Activated CD8-positive, alpha-beta memory T cell treated with anti-CD3 and anti-CD28 coated beads, Interleukin-2, amount 50 U/mL, for 4 hours (primary cell): ENCODE data around the gene PPP4R2.
"Not testable (repeated sequence)": the region's sequence is repeated elsewhere in the genome, so short reads cannot be mapped to it uniquely, and the experiment has no call there.

Experiments
- DNase-seq: peaks from one replicate; pipeline ENCODE4 v3.0.0-alpha.2; 2020

The PPP4R2 gene

DNA sequence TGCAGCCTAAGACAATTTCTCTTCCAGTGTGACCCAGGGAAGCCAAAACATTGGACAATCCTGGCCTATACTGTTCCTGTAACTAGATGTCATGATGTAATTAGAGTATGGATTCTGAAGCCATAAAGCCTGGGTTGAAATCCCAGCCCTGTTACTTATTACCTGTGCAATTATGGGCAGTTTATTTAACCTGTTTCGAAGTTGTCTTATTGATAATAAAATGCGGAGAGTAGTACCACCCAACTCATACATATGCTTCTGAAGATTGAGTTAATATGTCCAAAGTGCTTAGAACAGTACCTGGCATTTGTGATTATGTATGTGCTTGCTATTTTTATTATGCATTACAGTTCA is 30.1 kb downstream of the PPP4R2 start:
- DNase-seq, result no peak

DNA sequence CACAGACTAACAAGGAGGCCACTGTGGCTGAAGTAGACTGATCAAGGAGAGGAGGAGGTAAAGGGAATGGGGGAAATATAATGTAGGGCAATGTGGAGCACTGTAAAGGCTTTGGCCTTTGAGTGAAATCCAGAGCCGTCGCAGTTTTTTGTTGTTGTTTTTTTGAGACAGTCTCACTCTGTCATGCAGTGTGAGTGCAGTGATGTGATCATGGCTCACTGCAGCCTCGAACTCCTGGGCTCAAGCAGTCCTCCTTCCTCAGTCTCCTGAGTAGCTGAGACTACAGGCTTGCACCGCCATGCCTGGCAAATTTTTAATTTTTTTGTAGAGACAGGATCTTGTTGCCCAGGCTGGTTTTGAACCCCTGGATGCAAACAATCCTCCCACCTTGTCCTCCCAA is 32.2 kb downstream of the PPP4R2 start:
- no peak for DNase-seq

DNA sequence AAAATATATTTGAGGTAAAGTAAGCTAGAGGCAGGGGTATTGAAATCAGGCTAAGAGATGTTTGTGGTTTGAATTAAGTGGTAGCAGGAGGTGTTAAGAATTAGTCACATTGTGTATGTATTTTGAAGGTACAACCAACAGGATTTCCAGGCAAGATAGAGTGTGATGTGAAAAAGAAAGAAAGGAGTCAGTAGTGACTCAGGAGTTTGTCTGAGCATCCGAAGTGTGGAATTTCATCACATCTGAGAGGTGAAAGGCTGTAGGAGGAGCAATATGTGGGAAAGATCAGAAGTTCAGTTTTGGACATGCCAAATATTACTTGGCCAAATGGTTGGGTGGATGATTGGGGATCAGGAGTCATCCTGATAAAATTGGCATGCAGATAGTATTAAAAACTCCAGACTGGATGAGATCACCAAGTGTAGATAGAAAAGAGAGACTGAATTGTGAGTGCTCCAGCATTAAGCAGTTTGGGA is 32.7 kb downstream of the PPP4R2 start:
- no peak for DNase-seq

GRCh38 chr3:73030073-73030597 is 33.5 kb downstream of the PPP4R2 start:
- no peak for DNase-seq

- no peak for DNase-seq
These were observed 35.0 kb downstream of the PPP4R2 start for GRCh38 chr3:73031573-73032103.

GRCh38 chr3:73036694-73037591 is 40.3 kb downstream of the PPP4R2 start:
- no peak for DNase-seq

GRCh38 chr3:73041537-73041936 is 44.9 kb downstream of the PPP4R2 start:
- DNase-seq, result no peak

DNA sequence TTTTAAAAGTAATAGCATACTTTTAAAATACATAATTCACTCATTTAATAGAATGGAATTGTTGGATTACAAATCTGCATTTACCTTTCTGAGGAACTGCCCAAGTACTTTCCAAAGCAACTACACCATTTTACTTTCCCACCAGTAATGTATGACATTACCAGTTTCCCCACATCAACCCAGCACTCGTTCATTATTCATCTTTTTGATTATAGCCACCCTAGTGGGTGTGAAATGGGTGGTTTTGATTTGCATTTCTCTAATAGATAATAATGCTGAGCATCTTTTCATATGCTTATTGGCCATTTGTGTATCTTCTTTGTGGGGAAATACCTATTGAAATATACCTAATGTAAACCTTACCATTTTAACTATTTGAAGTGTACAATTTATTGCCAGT is 46.8 kb downstream of the PPP4R2 start:
- no peak for DNase-seq

DNA sequence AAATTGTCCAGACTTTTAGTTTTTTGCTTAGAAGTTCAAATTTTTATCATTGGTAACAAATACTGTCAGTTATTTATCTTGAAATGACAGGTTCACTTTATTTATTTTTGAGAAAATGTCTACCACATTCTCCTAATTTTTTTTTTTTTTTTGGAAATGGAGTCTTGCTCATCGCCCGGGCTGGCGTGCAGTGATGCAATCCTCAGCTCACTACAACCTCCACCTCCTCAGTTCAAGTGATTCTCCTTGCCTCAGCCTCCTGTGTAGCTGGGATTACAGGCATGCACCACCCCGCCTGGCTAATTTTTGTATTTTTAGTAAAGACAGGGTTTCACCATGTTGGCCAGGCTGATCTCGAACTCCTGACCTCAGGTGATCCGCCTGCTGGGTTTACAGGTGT is 48.8 kb downstream of the PPP4R2 start:
- no peak for DNase-seq

GRCh38 chr3:73046195-73046594 is 49.6 kb downstream of the PPP4R2 start:
- no peak for DNase-seq

GRCh38 chr3:73049319-73049718 is 52.7 kb downstream of the PPP4R2 start:
- DNase-seq, result no peak

- DNase-seq, result no peak
These were observed 56.2 kb downstream of the PPP4R2 start for GRCh38 chr3:73052857-73053256.

DNA sequence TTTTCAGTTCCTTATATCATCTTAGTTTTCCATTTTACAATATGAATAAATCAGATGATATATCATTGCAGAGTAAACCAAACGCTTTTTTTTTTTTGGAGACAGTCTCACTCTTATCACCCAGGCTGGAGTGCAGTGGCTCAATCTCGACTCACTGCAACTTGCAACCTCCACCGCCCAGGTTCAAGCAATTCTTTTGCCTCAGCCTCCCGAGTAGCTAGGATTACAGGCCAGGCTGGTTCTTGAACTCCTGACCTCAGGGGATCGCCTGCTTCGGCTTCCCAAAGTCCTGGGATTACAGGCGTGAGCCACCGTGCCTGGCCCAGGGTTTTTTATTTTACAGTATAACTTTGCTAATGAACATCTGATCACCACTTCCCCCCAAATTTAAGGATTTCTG is 59.0 kb downstream of the PPP4R2 start:
- no peak for DNase-seq

DNA sequence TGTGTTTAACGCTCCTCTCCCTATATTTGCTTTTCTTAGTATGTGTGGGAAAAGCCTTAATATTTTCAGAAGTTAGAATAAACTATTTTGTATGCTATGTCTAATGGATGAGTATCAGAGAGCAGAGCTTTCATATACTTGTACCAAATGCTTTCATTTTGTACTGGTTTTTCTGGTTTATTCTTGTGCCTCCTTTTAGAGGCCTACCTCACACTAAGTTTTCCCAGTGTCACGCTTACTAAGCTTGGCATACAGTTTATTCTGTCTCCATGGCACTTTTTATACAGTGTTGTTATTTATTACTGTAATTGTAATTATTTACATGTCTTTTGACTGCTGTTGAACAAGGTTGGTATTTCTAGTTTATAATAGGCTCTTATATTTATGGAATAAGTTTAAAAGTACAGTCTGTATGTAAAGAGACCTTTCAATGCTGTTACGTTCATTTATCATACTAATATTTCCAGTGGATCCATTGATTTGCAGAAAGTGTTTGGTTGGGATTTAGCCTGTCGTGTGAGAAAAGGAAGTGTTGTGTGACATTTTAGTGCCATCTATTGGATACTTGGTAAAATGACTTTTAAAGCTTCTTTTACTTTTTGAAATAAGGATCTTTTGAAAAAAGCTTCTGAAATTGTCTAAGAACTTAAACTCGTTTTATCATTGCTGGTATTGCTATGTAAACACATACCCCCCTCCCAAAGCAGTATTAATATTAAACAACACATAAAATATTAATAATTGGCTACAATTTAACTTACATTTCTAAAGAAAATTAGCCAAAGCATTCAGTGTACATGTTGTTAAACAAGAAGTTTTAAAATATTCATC is 59.6 kb downstream of the PPP4R2 start:
- no peak for DNase-seq

DNA sequence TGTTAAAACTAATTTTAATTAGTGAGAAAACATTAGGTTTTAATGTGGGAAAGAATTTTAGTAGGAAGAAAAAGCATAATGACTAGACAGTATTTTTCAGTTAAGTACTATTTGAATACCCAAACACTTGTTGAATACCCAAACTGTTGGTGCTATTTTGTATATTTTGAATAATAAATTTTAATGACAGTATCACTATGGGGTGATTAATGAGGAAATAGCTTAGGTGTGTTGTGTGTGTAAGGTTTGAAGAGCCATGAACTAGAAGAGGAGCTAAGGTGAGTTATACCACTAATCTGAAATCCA is 60.2 kb downstream of the PPP4R2 start:
- DNase-seq, result no peak

DNA sequence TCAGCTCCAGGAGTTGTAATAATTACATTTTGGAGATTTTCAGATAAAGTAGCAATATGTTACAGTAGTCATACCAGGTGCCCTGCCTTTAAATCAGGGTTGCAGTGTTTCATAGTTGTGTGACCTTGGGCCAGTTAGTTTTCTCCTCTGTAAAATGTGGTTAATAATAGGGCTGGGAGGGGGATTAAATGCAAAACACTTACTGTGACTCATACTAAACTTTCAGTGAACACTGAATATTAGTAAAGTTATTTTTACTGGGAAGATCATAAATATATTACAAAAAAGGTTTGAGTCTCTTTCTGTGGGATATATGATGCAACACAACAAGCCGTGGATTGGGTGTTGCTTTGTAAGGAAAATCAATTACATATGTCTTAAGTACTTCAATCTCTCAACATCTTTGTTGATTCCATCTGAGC is 63.7 kb downstream of the PPP4R2 start:
- DNase-seq, result no peak

GRCh38 chr3:73061416-73061815 is 64.8 kb downstream of the PPP4R2 start, which contains the start of gene EBLN2:
Gene EBLN2 (plus strand): TSS chr3:73061659. CDS start chr3:73062082, 423 bp downstream.
- DNase-seq, result no peak

GRCh38 chr3:73066243-73066642 is 69.6 kb downstream of the PPP4R2 start:
- DNase-seq, result not testable (repeated sequence)

DNA sequence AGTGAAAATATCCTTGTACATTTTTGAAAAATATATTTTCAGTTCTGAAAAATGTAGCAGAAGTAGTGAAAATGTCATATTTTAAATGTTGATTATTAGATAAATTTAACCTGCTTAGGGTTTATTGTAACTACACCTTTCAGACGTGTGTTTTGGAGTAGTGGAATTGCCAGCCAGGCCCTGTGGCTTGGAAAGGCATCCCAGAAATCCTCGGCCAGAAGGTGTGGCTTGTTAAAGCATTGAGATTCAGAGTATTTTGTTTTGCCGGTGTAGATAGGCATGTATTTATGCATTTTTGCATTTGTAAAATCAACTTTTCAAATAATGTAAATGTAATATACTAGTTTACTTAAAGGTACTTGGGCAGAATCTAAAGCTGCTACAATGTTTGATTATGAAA is 71.8 kb downstream of the PPP4R2 start:
- DNase-seq, result no peak

GRCh38 chr3:73069187-73069586 is 72.6 kb downstream of the PPP4R2 start:
- DNase-seq, result no peak

- DNase-seq, result no peak
These were observed 73.3 kb downstream of the PPP4R2 start for GRCh38 chr3:73069775-73070444.

DNA sequence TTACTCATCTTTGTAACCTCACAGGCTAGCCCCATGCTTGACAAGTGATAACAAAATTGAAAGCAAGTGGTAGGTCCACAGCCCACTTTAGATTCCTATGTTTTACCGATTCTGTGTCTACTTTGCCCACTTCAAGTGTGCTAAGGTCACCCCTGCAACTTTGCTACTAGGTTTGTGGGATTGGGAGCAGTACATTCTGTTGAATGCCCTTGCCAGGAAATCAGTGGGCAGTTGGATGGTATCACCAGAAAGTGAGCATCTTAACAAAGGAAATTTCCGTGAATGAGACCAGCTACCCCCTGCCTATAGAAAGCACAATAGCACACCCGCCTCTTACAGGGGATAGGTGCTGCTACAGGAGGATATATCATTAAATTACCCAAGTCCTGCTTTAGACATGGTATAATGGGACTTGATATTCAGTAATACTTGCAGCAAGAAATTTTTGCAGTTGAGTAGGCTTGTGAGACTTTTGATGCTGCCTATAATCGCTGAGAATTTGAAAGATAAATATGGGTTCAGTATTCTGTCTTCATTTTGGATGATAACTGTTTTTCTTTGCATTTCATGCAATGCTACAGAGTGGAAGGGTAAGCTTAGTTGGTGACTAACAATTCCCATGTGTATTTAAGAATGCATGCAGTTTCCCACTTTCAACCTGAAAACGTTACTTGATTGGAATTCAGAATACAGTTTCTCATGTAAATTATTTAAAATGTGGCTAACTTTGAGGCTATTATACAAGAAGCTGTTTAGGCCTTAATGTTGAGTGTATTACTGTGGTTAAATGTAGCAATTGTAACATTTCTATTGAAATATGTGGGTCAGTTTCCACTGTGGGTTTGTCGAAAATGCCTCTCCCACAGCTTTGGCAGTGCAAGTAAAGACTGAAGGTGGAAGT is 74.3 kb downstream of the PPP4R2 start:
- DNase-seq, result no peak
